ENCODE measurements around the gene RIC8B.
"Not testable (repeated sequence)": the region's sequence is repeated elsewhere in the genome, so short reads cannot be mapped to it uniquely, and the experiment has no call there.

The RIC8B gene

GRCh38 chr12:106908561-106908960, 134.1 kb downstream of the RIC8B start:
- no peak for DNase-seq

DNA sequence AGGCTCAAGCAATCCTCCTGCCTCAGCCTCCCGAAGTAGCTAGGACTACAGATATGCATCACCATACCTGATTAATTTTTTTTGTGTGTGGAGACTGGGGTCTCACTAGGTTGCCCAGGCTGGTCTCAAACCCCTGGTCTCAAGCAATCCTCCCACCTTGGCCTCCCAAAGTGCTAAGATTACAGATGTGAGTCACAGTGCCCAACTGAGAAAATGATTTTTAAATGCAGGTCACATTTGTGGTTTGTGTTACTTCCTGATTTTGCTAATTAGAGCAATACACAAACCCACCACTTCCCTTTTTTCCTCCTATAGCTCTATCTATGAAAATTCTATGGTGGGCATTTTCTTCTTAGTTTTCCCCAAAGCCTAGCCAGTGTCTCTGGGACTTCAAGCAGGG, 135.7 kb downstream of the RIC8B start:
- DNase-seq, result no peak

GRCh38 chr12:106911581-106911980, 137.1 kb downstream of the RIC8B start:
- no peak for DNase-seq

GRCh38 chr12:106913456-106913855, 139.0 kb downstream of the RIC8B start:
- DNase-seq, result no peak

DNA sequence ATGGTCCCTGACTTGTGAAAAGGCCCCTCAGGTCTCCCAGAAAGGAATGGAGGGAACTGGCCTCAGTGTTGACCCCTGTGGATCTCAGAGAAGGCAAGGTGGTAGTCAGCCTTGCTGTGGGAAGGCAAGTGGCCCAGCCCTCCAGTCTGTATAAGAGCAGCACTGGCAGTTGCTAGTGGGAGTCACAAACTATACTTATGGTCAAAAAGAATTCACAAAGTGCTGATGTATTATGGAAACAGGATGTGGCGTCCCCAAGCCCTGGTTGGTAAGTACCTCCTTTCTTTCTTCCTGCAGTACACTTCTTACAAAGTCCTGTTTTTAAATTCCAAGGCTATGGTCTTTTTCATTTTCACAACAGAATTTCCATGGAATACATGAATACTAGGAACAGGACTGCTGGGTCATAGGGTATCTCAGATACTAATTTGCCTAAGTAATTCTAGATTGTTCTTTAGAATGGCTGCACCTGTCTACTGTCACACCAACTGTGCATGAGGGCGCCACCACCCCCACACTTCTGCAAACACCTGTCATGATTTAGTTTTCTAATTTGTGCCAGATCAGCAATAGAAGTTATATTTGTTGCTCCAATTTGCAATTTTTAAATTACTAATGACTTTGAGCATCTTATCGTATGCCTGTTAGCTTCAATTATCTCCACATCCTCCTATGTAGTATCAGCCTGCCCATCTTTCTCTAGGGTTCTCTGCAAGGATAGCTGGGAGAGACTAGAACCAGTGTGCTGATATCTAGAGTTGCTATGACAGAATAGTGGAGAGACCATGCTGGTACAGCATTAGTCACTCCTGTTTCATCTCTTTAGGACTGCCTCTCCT, 140.5 kb downstream of the RIC8B start:
- no peak for DNase-seq

GRCh38 chr12:106915635-106916026, 141.1 kb downstream of the RIC8B start:
- DNase-seq, result no peak

- no peak for DNase-seq
Observed at GRCh38 chr12:106917503-106917902, 143.0 kb downstream of the RIC8B start.

GRCh38 chr12:106918746-106919145, 144.3 kb downstream of the RIC8B start:
- peak; percentile 49 for DNase-seq

- peak; percentile 41 for DNase-seq
Observed at GRCh38 chr12:106919910-106920544, 145.5 kb downstream of the RIC8B start.

DNA sequence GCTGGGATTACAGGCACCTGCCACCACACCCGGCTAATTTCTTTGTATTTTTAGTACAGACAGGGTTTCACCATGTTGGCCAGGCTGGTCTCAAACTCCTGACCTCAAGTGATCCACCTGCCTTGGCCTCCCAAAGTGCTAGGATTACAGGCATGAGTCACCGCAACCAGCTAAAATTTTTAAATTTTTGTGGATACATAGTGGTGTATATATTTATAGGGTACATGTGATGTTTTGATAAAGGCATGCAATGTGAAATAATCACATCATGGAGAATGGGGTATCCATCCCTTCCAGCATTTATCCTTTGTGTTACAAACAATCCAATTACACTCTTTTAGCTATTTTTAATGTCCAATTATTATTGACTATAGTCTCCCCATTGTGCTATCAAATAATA, 147.5 kb downstream of the RIC8B start:
- DNase-seq, result not testable (repeated sequence)

- not testable (repeated sequence) for DNase-seq
Observed at GRCh38 chr12:106923594-106923993, 149.1 kb downstream of the RIC8B start.

DNA sequence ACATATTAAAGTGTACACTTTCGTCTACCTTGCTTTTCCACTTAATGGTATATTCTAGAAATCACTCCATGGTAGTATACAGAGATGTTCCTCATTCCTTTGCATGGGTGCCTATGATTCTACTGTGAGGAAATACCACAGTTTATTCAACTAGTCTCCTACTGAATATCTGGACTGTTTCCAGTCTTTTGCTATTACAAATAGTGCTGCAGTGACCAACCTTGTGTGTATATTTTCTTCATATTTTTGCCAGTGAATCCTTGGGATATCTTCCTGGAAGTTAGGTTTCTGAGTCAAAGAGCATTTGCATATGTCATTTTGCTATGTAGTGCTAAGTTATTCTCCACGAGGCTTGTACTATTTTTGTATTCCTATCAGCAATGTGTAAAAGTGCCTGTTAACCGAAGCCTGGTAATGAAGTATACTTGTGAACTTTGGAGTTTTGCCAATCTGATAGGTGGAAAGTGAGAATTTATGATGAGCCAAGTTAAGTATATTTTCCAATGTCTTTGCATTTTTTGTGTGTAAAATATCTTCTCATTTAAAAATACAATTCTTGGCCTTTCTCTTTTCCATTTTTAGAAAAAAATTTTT, 149.9 kb downstream of the RIC8B start:
- no peak for DNase-seq

DNA sequence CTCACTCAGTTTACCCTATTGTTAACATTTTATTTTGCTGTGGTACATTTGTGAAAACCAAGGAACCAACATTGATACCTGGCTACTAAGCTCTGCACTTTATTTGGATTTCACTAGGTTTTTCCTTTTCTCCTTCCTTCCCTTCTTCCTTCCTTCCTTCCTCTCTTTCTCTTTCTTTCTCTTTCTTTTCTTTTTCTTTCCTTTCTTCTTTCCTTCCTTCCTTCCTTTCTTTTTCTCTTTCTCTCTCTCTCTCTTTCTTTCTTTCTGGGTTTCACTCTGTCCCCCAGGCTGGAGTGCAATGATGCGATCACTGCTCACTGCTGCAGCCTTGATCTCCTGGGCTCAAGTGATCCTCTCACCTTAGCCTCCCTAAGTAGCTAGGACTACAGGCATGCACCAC, 152.2 kb downstream of the RIC8B start:
- DNase-seq, result no peak

- no peak for DNase-seq
Observed at GRCh38 chr12:106934277-106934676, 159.8 kb downstream of the RIC8B start.
